ENCODE data around the gene NIP7. TPM values are rescaled to one million over a fixed set of nuclear protein-coding genes. Genes with fewer than 3 reads are reported as not detected.
A peak's percentile ranks its signal among the peaks of the same experiment; 100 is the strongest.

The NIP7 gene
- total RNA-seq, 2 experiments from 2014 or later = 36.5 to 38.0 TPM

- Mint-ChIP-seq H3K36me3 (ENCODE audit: low read depth) (peaks cover 52% of the 10 kb centered on the region), H3K27me3 (no peaks in the 10 kb centered on the region), H3K4me3 (peak within 1 kb of the TSS; percentile 78), H3K9me3 (no peaks in the 10 kb centered on the region), H3K27ac (peak within 1 kb of the TSS; percentile 73), H3K4me1 (peaks cover 48% of the 10 kb centered on the region)
- DNase-seq = peak; percentile 87
- ChIA-PET POLR2A (interaction anchor here (0.6 kb wide), 3 partner anchors 8 to 300 kb away, joined by 4 to 6 read pairs (median 6); no protein-coding TSS in a partner anchor), CTCF (interaction anchor here (0.5 to 3.5 kb wide), 7 partner anchors 8 to 424 kb away, joined by 3 to 12 read pairs (median 4); partner anchors contain the start of genes NIP7 and NOB1)
Observed at GRCh38 chr16:69330286-69331109, 9.1 kb upstream of the NIP7 start, which contains the start of gene PDF. TSS of gene PDF (minus strand) at chr16:69330588. CDS start at chr16:69330570, 18 bp downstream.

DNA sequence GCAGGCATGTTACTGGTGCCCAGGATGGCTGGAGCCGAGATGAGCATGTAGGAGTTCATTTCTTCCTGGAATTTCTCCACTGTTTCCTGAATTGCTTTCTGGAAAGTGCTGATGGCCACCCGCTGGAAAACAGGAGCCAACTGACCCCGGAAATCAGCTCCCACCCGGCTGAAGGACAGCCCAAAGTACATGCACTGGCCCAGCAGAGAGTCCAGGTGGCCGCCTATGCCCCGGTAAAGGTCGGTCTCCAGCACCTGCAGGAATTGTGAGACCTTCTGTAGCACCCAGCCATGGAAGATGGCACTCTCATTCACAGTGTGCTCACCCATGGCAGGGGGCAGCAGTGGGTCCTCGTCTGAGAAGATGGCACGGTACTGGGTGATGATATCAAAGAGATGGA, 4.9 kb upstream of the NIP7 start:
- ChIA-PET CTCF (interaction anchor here (1.6 kb wide), 2 partner anchors 10 to 24 kb away, joined by 3 to 4 read pairs; partner anchors contain the start of gene VPS4A), POLR2A (no interaction called here)
- peaks cover 36% of the 10 kb centered on the region for H3K36me3 Mint-ChIP-seq (ENCODE audit: low read depth)
- H3K27me3 Mint-ChIP-seq = no peaks in the 10 kb centered on the region
- H3K27ac Mint-ChIP-seq = no peak overlapping the region
- no peak overlapping the region for H3K4me3 Mint-ChIP-seq
- peaks cover 37% of the 10 kb centered on the region for H3K4me1 Mint-ChIP-seq
- no peaks in the 10 kb centered on the region for H3K9me3 Mint-ChIP-seq
- no peak for DNase-seq

- DNase-seq = no peak
- POLR2A ChIA-PET = interaction anchor here (0.7 kb wide), 1 partner anchor 8 kb away, joined by 6 read pairs; no protein-coding TSS in a partner anchor
- peak overlapping the region; percentile 99 for H3K4me3 Mint-ChIP-seq
- peaks cover 53% of the 10 kb centered on the region for H3K4me1 Mint-ChIP-seq
- CTCF ChIA-PET = interaction anchor here (0.6 to 1.7 kb wide), 9 partner anchors 9 to 1155 kb away, joined by 3 to 10 read pairs (median 3); partner anchors contain the start of genes PDF and VPS4A
- H3K36me3 Mint-ChIP-seq (ENCODE audit: low read depth) = peaks cover 45% of the 10 kb centered on the region
- no peaks in the 10 kb centered on the region for H3K27me3 Mint-ChIP-seq
- H3K9me3 Mint-ChIP-seq = no peaks in the 10 kb centered on the region
- peak overlapping the region; percentile 99 for H3K27ac Mint-ChIP-seq
Observed at GRCh38 chr16:69338557-69339288, 849 bp upstream of the NIP7 start.

GRCh38 chr16:69340095-69340644, 598 bp downstream of the NIP7 start:
- CTCF ChIA-PET = interaction anchor here (0.6 to 1.5 kb wide), 6 partner anchors 11 to 272 kb away, joined by 3 to 12 read pairs (median 3); partner anchors contain the start of gene PDF
- peaks cover 37% of the 10 kb centered on the region for H3K36me3 Mint-ChIP-seq (ENCODE audit: low read depth)
- H3K4me1 Mint-ChIP-seq = peaks cover 49% of the 10 kb centered on the region
- DNase-seq = peak; percentile 39
- H3K27ac Mint-ChIP-seq = peak overlapping the region; percentile 99
- H3K9me3 Mint-ChIP-seq = no peaks in the 10 kb centered on the region
- H3K4me3 Mint-ChIP-seq = peak overlapping the region; percentile 99
- H3K27me3 Mint-ChIP-seq = no peaks in the 10 kb centered on the region
- POLR2A ChIA-PET = interaction anchor here (0.7 to 0.8 kb wide), 2 partner anchors 22 to 35 kb away, joined by 4 to 6 read pairs; no protein-coding TSS in a partner anchor

GRCh38 chr16:69344171-69344570, 4.6 kb downstream of the NIP7 start:
- peaks cover 39% of the 10 kb centered on the region for H3K36me3 Mint-ChIP-seq (ENCODE audit: low read depth)
- ChIA-PET CTCF (interaction anchor here (1.7 kb wide), 1 partner anchor 10 kb away, joined by 8 read pairs; no protein-coding TSS in a partner anchor), POLR2A (no interaction called here)
- no peak overlapping the region for H3K4me3 Mint-ChIP-seq
- peaks cover 29% of the 10 kb centered on the region for H3K4me1 Mint-ChIP-seq
- DNase-seq = no peak
- H3K27me3 Mint-ChIP-seq = no peaks in the 10 kb centered on the region
- no peak overlapping the region for H3K27ac Mint-ChIP-seq
- H3K9me3 Mint-ChIP-seq = no peaks in the 10 kb centered on the region

GRCh38 chr16:69345923-69346322, 6.4 kb downstream of the NIP7 start:
- ChIA-PET POLR2A (no interaction called here), CTCF (interaction anchor here (1.4 to 1.7 kb wide), 2 partner anchors 10 to 30 kb away, joined by 3 read pairs; no protein-coding TSS in a partner anchor)
- Mint-ChIP-seq H3K9me3 (no peaks in the 10 kb centered on the region), H3K36me3 (ENCODE audit: low read depth) (peaks cover 33% of the 10 kb centered on the region), H3K27me3 (no peaks in the 10 kb centered on the region), H3K4me1 (peaks cover 18% of the 10 kb centered on the region), H3K4me3 (no peak overlapping the region), H3K27ac (no peak overlapping the region)
- DNase-seq = no peak

DNA sequence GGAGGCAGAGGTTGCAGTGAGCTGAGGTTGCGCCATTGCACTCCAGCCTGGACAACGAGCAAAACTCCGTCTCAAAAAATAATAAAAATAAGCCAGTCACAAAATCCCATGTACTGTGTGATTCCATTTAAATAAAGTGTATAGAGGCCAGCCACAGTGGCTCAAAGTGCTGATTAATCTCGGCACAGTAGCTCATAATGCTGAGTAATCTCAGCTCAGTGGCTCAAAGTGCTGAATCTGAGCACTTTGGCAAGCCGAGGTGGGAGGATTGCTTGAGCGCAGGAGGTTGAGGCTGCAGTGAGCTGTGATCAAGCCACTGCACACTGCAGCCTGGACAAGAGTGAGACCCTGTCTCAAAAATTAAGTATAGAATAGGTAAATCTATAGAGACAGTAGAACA, 7.1 kb downstream of the NIP7 start:
- Mint-ChIP-seq H3K27me3 (no peaks in the 10 kb centered on the region), H3K4me1 (peaks cover 10% of the 10 kb centered on the region), H3K36me3 (ENCODE audit: low read depth) (peaks cover 25% of the 10 kb centered on the region), H3K27ac (no peak overlapping the region), H3K4me3 (no peak overlapping the region), H3K9me3 (no peaks in the 10 kb centered on the region)
- ChIA-PET POLR2A (no interaction called here), CTCF (interaction anchor here (0.8 to 1.7 kb wide), 3 partner anchors 10 to 408 kb away, joined by 3 read pairs; partner anchors contain the start of gene NOB1)
- no peak for DNase-seq

DNA sequence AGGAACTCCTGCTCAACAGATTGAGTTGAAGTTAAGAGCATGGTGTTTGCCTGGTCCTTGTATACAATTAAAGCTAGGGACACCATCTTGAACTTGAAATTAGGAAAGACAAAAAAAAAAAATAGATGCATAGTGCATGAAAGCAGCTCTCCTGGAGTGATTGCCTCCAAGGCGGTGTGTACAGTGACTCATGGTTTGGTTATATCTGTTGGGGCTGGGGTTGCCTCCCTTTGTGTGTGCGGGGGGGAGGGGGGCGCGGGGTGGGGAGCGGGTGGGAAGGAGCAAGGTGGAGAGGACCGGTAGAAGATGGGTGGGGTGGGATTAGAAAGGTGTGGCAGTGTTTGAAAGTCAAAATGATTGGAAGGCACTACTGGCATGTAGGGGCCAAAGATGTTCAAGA, 8.7 kb downstream of the NIP7 start:
- Mint-ChIP-seq H3K36me3 (ENCODE audit: low read depth) (peaks cover 23% of the 10 kb centered on the region), H3K4me1 (peaks cover 5% of the 10 kb centered on the region), H3K27ac (no peak overlapping the region), H3K4me3 (no peak overlapping the region), H3K27me3 (no peaks in the 10 kb centered on the region), H3K9me3 (no peaks in the 10 kb centered on the region)
- no peak for DNase-seq
- ChIA-PET CTCF (no interaction called here), POLR2A (no interaction called here)

DNA sequence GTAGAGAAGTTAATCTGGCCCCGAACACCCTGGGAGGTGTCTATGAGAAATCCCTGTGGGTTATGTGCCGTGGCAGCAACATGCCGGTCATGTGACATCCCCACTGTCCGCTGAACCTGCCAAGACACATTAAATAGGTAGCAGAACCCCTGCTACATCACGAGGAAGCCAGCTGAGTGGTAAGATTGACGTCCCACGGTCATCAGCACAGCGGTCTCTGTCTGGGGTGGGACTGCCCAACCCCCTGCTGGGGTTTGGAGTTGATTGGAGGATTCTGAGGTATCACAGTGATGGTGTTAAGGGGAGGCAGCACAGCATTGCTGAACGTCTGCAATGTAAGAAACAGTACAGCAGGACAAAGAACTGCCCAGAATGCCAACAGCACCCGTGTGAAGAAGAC, 10.0 kb downstream of the NIP7 start:
- no peak overlapping the region for H3K27ac Mint-ChIP-seq
- DNase-seq = no peak
- H3K36me3 Mint-ChIP-seq (ENCODE audit: low read depth) = peaks cover 20% of the 10 kb centered on the region
- ChIA-PET CTCF (interaction anchor here (0.6 kb wide), 1 partner anchor 515 kb away, joined by 3 read pairs; no protein-coding TSS in a partner anchor), POLR2A (interaction anchor here (0.7 kb wide), 1 partner anchor 37 kb away, joined by 12 read pairs; no protein-coding TSS in a partner anchor)
- no peaks in the 10 kb centered on the region for H3K9me3 Mint-ChIP-seq
- no peaks in the 10 kb centered on the region for H3K4me1 Mint-ChIP-seq
- H3K27me3 Mint-ChIP-seq = no peaks in the 10 kb centered on the region
- H3K4me3 Mint-ChIP-seq = no peak overlapping the region

- Mint-ChIP-seq H3K4me3 (no peak overlapping the region), H3K36me3 (ENCODE audit: low read depth) (peaks cover 24% of the 10 kb centered on the region), H3K9me3 (no peaks in the 10 kb centered on the region), H3K4me1 (no peaks in the 10 kb centered on the region), H3K27ac (no peak overlapping the region), H3K27me3 (no peaks in the 10 kb centered on the region)
- ChIA-PET POLR2A (interaction anchor here (0.6 kb wide), 1 partner anchor 65 kb away, joined by 4 read pairs; no protein-coding TSS in a partner anchor), CTCF (interaction anchor here (0.6 kb wide), 3 partner anchors 91 to 1097 kb away, joined by 3 to 4 read pairs (median 3); no protein-coding TSS in a partner anchor)
- DNase-seq = no peak
Observed at GRCh38 chr16:69350536-69351133, 11.1 kb downstream of the NIP7 start.

DNA sequence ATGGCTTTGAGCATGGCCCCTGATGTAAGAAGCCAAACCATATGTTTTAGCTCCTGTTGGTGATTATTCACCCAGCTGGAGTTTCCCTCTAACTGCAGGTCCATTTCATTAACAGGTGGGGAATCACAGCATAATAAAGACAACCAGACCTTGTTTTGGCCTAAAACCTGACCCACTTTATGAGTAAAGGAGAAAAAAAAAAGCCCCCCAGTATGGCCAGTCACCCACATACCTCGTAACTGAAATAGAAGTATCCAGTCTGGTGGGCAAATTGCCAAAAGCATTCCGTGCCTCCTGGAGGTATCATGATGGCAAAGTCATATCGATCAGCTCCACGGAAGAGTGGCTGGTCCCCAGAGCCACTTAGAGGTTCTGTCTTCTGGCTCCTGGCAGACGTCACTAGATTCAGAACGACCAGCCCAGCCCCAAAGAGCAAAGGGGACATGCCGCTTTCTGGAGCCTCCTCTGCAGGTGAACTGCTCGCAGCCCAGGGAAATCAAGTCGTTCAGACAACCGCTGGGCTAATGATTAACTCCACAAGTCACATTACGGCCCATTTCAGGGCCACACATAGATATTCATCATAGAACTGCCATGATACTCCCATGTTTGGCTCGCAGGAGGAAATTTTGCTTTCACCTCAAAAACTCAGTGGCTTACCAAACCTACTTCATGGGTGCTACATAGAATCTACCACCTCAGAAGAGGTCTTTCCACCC, 11.9 kb downstream of the NIP7 start, which contains the start of gene TMED6:
TMED6 (minus strand) TSS at position 478 of the 719 bp plus-strand sequence; CDS start at position 445, 33 bp downstream.
- CTCF ChIA-PET = interaction anchor here (0.6 kb wide), 3 partner anchors 10 to 1097 kb away, joined by 3 read pairs; no protein-coding TSS in a partner anchor
- Mint-ChIP-seq H3K27me3 (no peaks in the 10 kb centered on the region), H3K27ac (no peak within 1 kb of the TSS), H3K9me3 (no peaks in the 10 kb centered on the region), H3K4me3 (no peak within 1 kb of the TSS), H3K4me1 (no peaks in the 10 kb centered on the region), H3K36me3 (ENCODE audit: low read depth) (peaks cover 32% of the 10 kb centered on the region)
- no peak for DNase-seq
- POLR2A ChIA-PET = interaction anchor here (0.6 kb wide), 1 partner anchor 66 kb away, joined by 4 read pairs; no protein-coding TSS in a partner anchor

Measured in activated CD4-positive, alpha-beta T cell treated with anti-CD3 and anti-CD28 coated beads, Interleukin-2, amount 10 ng/mL, durations not matched to agents 7 days and 5 days (primary cell).